Measurements from ENCODE around the gene COX7B2. TPM values are rescaled to one million over a fixed set of nuclear protein-coding genes. Genes with fewer than 3 reads are reported as not detected.

Gene COX7B2
- total and polyA plus RNA-seq, 12 donors = not detected

DNA sequence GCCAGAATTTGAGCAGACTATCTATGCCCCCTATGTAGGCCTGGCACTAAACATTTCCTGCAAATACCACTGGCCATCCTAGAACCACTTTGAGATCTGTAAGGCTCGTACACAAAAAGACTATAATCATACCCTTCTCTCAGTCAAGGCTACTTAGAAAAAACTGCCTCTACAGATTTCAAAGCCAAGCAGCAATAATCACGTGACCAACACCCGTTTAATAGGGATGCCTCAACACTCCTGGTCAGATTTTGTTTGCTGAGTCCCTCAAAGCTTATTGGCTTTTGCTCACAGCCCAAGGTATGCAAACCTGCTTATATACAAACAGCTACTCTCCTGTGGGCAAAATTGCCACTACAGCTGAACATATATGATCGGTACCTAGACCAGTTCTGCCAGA, 897 bp downstream of the COX7B2 start:
- Histone ChIP-seq H3K9me3 (replicated peaks in 1 of 3) (no peaks in the 10 kb centered on the region), H3K4me1 (replicated peaks in 1 of 2) (no peaks in the 10 kb centered on the region), H3K4me3 (no peak overlapping the region), H3K27ac (no peak overlapping the region), H3K27me3 (no peaks in the 10 kb centered on the region), H3K36me3 (replicated peaks in 1 of 2) (no peaks in the 10 kb centered on the region)
- no peak for TF ChIP-seq POLR2A (IDR thresholded peaks at IDR 0.05)
- TF ChIP-seq CTCF (IDR thresholded peaks at IDR 0.05) = no peak
- WGBS, 4 donors = 68 to 80% (median 73%) methylated on average over 4 of the region's 4 CpGs
- no peak for DNase-seq
- intact Hi-C loops (cut with DNase I) = no loop called here

GRCh38 chr4:46900082-46900481, 9.0 kb downstream of the COX7B2 start:
- Histone ChIP-seq H3K9me3 (replicated peaks in 1 of 3) (no peaks in the 10 kb centered on the region), H3K27ac (no peak overlapping the region), H3K27me3 (no peaks in the 10 kb centered on the region), H3K4me1 (replicated peaks in 1 of 2) (no peaks in the 10 kb centered on the region), H3K36me3 (replicated peaks in 1 of 2) (no peaks in the 10 kb centered on the region), H3K4me3 (no peak overlapping the region)
- TF ChIP-seq CTCF (IDR thresholded peaks at IDR 0.05) (no peak), POLR2A (IDR thresholded peaks at IDR 0.05) (no peak)
- 66 to 84% (median 67%) methylated on average over 1 of the region's 1 CpG for WGBS, 4 donors
- no peak for DNase-seq
- intact Hi-C loops (cut with DNase I) = no loop called here

- no peak overlapping the region for H3K4me3 ChIP-seq
- TF ChIP-seq POLR2A (IDR thresholded peaks at IDR 0.05) (no peak), CTCF (IDR thresholded peaks at IDR 0.05) (no peak)
- 31 to 54% (median 39%) methylated on average over 5 of the region's 5 CpGs for WGBS, 4 donors
- intact Hi-C loops (cut with DNase I) = no loop called here
- H3K27ac ChIP-seq = no peak overlapping the region
- DNase-seq = no peak
- no peaks in the 10 kb centered on the region for H3K4me1 ChIP-seq (replicated peaks in 1 of 2)
- H3K27me3 ChIP-seq = no peaks in the 10 kb centered on the region
- no peaks in the 10 kb centered on the region for H3K9me3 ChIP-seq (replicated peaks in 1 of 3)
- H3K36me3 ChIP-seq (replicated peaks in 1 of 2) = no peaks in the 10 kb centered on the region
Observed at GRCh38 chr4:46894826-46895225, 14.2 kb downstream of the COX7B2 start.

DNA sequence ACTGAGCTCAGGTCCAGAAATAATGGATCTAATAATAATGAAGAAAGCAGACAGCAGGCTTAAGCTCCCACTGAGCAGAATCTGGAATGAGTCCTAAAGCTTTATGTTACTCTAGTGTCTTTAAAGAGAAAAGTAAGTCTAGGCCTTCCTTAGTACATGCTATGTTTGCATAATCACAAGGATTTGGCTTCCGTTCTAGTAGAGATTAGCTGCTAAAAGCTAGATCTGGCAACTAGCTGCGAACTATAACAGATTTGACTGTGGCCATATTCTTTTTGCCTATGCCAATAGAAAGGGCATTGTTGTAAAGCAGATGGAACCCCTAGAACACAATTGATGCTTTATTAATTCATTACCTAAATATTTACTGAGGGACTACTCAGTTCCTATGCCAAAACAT, 19.0 kb downstream of the COX7B2 start:
- Histone ChIP-seq H3K4me1 (replicated peaks in 1 of 2) (no peaks in the 10 kb centered on the region), H3K9me3 (replicated peaks in 1 of 3) (no peaks in the 10 kb centered on the region), H3K27me3 (no peaks in the 10 kb centered on the region), H3K4me3 (no peak overlapping the region), H3K36me3 (replicated peaks in 1 of 2) (no peaks in the 10 kb centered on the region), H3K27ac (no peak overlapping the region)
- WGBS, 4 donors = 66 to 74% (median 68%) methylated on average over 2 of the region's 2 CpGs
- TF ChIP-seq POLR2A (IDR thresholded peaks at IDR 0.05) = no peak
- TF ChIP-seq CTCF (IDR thresholded peaks at IDR 0.05) = no peak
- intact Hi-C loops (cut with DNase I) = no loop called here
- DNase-seq = no peak

All from adrenal gland (tissue), 12 donors.